ENCODE data around the gene OR13C9.

DNA sequence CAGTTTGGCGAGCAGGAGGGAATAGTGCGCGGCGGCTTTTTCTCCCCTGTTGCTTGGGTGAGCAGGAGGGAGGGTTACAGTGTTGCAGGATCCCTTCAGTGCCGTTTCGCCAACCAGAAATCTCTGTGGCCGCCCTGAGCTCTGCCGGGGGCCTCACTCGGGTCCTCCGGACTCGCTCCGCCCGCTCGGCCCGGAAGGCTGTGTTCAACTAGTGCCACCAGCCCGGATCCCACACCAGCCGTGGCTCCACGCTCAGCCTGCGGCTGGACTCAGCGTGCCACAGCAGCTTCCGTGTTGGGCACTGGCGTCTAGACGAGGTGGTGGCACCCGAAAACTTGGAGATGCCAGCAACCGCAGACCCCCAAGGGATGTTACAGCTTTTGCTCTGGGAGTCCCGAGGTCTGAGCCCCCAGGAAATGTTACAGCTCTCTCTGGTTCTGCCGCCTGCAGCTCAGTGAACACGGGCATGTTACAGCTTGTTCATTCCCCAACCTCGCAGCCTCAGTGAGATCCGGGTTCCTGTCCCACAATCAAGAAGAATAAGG, 16.0 kb upstream of the OR13C9 start:
- TF ChIP-seq EZH2phosphoT487 (IDR thresholded peaks at IDR 0.05; ENCODE audit: borderline replicate concordance, low read length) (no peak), EZH2 (IDR thresholded peaks at IDR 0.05; ENCODE audit: low read length, unreplicated experiment) (no peak)
- TF ChIP-seq, protein P1, sequence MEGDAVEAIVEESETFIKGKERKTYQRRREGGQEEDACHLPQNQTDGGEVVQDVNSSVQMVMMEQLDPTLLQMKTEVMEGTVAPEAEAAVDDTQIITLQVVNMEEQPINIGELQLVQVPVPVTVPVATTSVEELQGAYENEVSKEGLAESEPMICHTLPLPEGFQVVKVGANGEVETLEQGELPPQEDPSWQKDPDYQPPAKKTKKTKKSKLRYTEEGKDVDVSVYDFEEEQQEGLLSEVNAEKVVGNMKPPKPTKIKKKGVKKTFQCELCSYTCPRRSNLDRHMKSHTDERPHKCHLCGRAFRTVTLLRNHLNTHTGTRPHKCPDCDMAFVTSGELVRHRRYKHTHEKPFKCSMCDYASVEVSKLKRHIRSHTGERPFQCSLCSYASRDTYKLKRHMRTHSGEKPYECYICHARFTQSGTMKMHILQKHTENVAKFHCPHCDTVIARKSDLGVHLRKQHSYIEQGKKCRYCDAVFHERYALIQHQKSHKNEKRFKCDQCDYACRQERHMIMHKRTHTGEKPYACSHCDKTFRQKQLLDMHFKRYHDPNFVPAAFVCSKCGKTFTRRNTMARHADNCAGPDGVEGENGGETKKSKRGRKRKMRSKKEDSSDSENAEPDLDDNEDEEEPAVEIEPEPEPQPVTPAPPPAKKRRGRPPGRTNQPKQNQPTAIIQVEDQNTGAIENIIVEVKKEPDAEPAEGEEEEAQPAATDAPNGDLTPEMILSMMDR (conservative IDR thresholded peaks at IDR 0.05; ENCODE audit: low read depth, low read length): no peak

Measured in PC-3 (cell line).